CD8-positive, alpha-beta memory T cell (primary cell): ENCODE results near the gene RXYLT1. TPM values are rescaled to one million over a fixed set of nuclear protein-coding genes. Genes with fewer than 3 reads are reported as not detected.

ENCODE experiments used
- CTCF ChIA-PET: fragments of 350-600 bp; sonication (Branson Sonifier 250); formaldehyde crosslinking; loops from one replicate; lab custom pipeline; 2021; ENCODE audit warnings: antibody characterized with exemption; lab: Charles Lee
- POLR2A ChIA-PET: fragments of 350-600 bp; sonication (Branson Sonifier 250); formaldehyde crosslinking; loops from one replicate; lab custom pipeline; 2021; ENCODE audit warnings: antibody characterized with exemption; lab: Charles Lee
- DNase-seq, 5 donors: peaks; one replicate each; pipeline versions ENCODE4 v3.0.0 to v3.0.0-alpha.2; 2020 to 2022; ENCODE audit warnings: mixed read lengths in 1 of 5
- H3K27ac ChIP-seq: one replicate; pipeline ENCODE4 v1.7.0; 2013; ENCODE audit warnings: low read depth, mild to moderate bottlenecking, low read length, moderate library complexity
- H3K27me3 ChIP-seq: 2 replicates; pipeline ENCODE4 v1.7.0; 2013; ENCODE audit warnings: low read length, mild to moderate bottlenecking; ENCODE audit not compliant: insufficient read depth, poor library complexity, severe bottlenecking
- H3K36me3 ChIP-seq: 2 replicates; pipeline ENCODE4 v1.7.0; 2013; ENCODE audit warnings: mild to moderate bottlenecking, low read length, moderate library complexity; ENCODE audit not compliant: insufficient read depth
- H3K4me1 ChIP-seq: 2 replicates; pipeline ENCODE4 v1.7.0; 2013; ENCODE audit warnings: mild to moderate bottlenecking, low read length, moderate library complexity; ENCODE audit not compliant: insufficient read depth
- H3K4me3 ChIP-seq: 2 replicates; pipeline ENCODE4 v1.7.0; 2013; ENCODE audit warnings: mild to moderate bottlenecking, low read length
- H3K9me3 ChIP-seq: 2 replicates; pipeline ENCODE4 v1.7.0; 2013; ENCODE audit warnings: mild to moderate bottlenecking, low read length
- H3K27ac Mint-ChIP-seq, 8 donors: one replicate each; pipeline ENCODE4 v1.8.0; 2020 to 2021; ENCODE audit warnings: mixed read lengths in 8 of 8, mild to moderate bottlenecking in 6 of 8, inconsistent platforms in 3 of 8, moderate library complexity in 3 of 8
- H3K27me3 Mint-ChIP-seq, 2 donors: one replicate each; pipeline ENCODE4 v1.8.0; 2020 to 2021; ENCODE audit warnings: mixed read lengths in 2 of 2, mild to moderate bottlenecking in 1 of 2, moderate library complexity in 1 of 2
- H3K36me3 Mint-ChIP-seq, 3 donors: one replicate each; pipeline ENCODE4 v1.8.0; 2020 to 2021; ENCODE audit warnings: mixed read lengths in 3 of 3, inconsistent platforms in 1 of 3, mild to moderate bottlenecking in 1 of 3
- H3K4me1 Mint-ChIP-seq, 3 donors: one replicate each; pipeline ENCODE4 v1.8.0; 2020 to 2021; ENCODE audit warnings: mixed read lengths in 3 of 3, inconsistent platforms in 1 of 3, mild to moderate bottlenecking in 1 of 3
- H3K4me3 Mint-ChIP-seq, 7 donors: one replicate each; pipeline ENCODE4 v1.8.0; 2020 to 2021; ENCODE audit warnings: mixed read lengths in 7 of 7, mild to moderate bottlenecking in 6 of 7, moderate library complexity in 4 of 7, inconsistent platforms in 2 of 7
- H3K9me3 Mint-ChIP-seq, 5 donors: one replicate each; pipeline ENCODE4 v1.8.0; 2020 to 2022; ENCODE audit warnings: mixed read lengths in 5 of 5, mild to moderate bottlenecking in 3 of 5, moderate library complexity in 2 of 5, inconsistent platforms in 1 of 5
- polyA plus RNA-seq: library from polyadenylated mRNA; unstranded; fragments of 300-500 nt; fragmentation: Illumina TruSeq; gene quantifications from one replicate; pipeline ENCODE4 v1.2.3, GENCODE V29; 2021
- total RNA-seq, 2 experiments: library from RNA; stranded (reverse); gene quantifications; one replicate each; pipeline ENCODE4 v1.2.3, GENCODE V29; 2021

RXYLT1 gene
- total and polyA plus RNA-seq, 3 experiments from 2014 or later = 19.2 to 32.3 (median 30.3) TPM

DNA sequence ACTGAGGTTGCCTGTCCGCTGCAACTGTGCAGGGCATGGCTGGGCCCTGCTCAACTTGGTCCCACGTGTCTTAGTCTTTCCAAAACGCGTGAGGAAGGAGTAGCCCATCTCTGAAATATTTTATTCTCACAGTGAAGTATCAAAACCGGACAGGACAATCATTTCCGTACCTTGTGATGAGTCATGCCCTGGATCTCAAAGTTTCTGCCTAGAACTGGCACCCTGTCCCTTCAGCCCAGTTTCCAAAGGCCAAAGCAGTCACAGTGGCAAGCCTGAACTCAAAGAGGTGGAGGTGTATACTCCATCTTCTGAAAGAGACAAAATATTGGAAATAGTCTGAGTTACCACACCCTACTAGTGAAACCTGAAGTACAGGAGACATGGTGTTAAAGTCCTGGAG, 36.3 kb downstream of the RXYLT1 start:
- Histone ChIP-seq H3K4me3 (no peak overlapping the region), H3K36me3 (no peaks in the 10 kb centered on the region), H3K27ac (no peak overlapping the region), H3K27me3 (peaks cover 5% of the 10 kb centered on the region), H3K9me3 (no peaks in the 10 kb centered on the region), H3K4me1 (peaks cover 11% of the 10 kb centered on the region)
- CTCF ChIA-PET = no interaction called here
- H3K36me3 Mint-ChIP-seq = peaks cover 0 to 18% (median 2%) of the 10 kb centered on the region in 3 donors
- H3K4me3 Mint-ChIP-seq = peak overlapping the region in 1 of 7 donors; percentile 37
- POLR2A ChIA-PET = no interaction called here
- peaks cover 19 to 25% (median 23%) of the 10 kb centered on the region in 3 donors for H3K4me1 Mint-ChIP-seq
- H3K9me3 Mint-ChIP-seq = peaks cover 5 to 9% (median 7%) of the 10 kb centered on the region in 5 donors
- H3K27ac Mint-ChIP-seq = peak overlapping the region in 1 of 8 donors; percentile 78
- peaks cover 4 to 8% of the 10 kb centered on the region in 2 donors for H3K27me3 Mint-ChIP-seq
- no peak for DNase-seq

DNA sequence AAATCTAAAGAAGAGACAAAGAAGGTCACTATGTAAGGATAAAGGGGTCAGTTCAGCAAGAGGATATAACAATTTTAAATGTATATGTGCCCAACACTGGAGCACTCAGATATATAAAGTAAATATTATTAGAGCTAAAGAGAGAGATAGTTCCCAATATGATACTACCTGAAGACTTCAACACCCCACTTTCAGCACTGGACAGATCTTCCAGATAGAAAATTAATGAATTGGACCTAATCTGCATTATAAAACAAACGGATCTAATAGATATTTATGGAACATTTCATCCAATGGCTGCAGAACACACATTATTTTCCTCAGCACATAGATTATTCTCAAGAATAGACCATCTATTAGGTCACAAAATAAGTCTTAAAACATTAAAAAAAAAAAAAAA, 40.7 kb downstream of the RXYLT1 start:
- Mint-ChIP-seq H3K36me3 (peaks cover 0 to 18% (median 2%) of the 10 kb centered on the region in 3 donors), H3K4me1 (peaks cover 11 to 14% (median 13%) of the 10 kb centered on the region in 3 donors), H3K9me3 (peaks cover 5 to 9% (median 7%) of the 10 kb centered on the region in 5 donors), H3K27ac (no peak overlapping the region), H3K27me3 (peaks cover 12 to 29% of the 10 kb centered on the region in 2 donors), H3K4me3 (no peak overlapping the region)
- no peak for DNase-seq
- Histone ChIP-seq H3K27me3 (peaks cover 5% of the 10 kb centered on the region), H3K4me1 (no peaks in the 10 kb centered on the region), H3K36me3 (no peaks in the 10 kb centered on the region), H3K27ac (no peak overlapping the region), H3K9me3 (no peaks in the 10 kb centered on the region), H3K4me3 (no peak overlapping the region)
- CTCF ChIA-PET = no interaction called here
- POLR2A ChIA-PET = no interaction called here

DNA sequence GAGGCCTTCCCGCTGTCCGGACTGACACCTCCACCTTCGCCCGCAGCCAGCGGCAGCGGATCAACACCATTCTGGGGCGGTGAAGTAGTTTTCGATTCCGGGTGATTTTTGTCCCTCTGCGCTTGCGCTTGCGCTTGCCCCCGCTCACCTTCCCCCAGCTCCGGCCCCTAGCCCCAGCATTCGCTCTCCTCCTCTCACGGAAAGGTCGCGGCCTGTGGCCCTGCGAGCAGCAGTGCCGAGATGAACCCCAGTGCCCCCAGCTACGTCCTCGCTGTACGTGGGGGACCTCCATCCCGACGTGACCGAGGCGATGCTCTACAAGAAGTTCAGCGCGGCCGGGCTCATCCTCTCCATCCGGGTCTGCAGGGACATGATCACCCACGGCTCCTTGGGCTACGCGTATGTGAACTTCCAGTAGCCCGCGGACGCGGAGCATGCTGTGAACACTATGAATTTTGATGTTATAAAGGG, 42.1 kb downstream of the RXYLT1 start:
- Histone ChIP-seq H3K27ac (no peak overlapping the region), H3K4me1 (no peaks in the 10 kb centered on the region), H3K27me3 (peaks cover 5% of the 10 kb centered on the region), H3K4me3 (no peak overlapping the region), H3K9me3 (no peaks in the 10 kb centered on the region), H3K36me3 (no peaks in the 10 kb centered on the region)
- peaks cover 0 to 18% (median 2%) of the 10 kb centered on the region in 3 donors for H3K36me3 Mint-ChIP-seq
- CTCF ChIA-PET = interaction anchor here (1.1 to 1.8 kb wide), 2 partner anchors 9 to 435 kb away, joined by 3 to 4 read pairs; no protein-coding TSS in a partner anchor
- H3K27ac Mint-ChIP-seq = peak overlapping the region in 3 of 8 donors; percentile 28 to 63 (median 31)
- H3K27me3 Mint-ChIP-seq = peaks cover 12 to 29% of the 10 kb centered on the region in 2 donors
- peak overlapping the region in 6 of 7 donors; percentile 37 to 89 (median 84) for H3K4me3 Mint-ChIP-seq
- POLR2A ChIA-PET = no interaction called here
- no peak for DNase-seq
- peaks cover 5 to 9% (median 7%) of the 10 kb centered on the region in 5 donors for H3K9me3 Mint-ChIP-seq
- H3K4me1 Mint-ChIP-seq = peaks cover 6 to 8% (median 6%) of the 10 kb centered on the region in 3 donors

DNA sequence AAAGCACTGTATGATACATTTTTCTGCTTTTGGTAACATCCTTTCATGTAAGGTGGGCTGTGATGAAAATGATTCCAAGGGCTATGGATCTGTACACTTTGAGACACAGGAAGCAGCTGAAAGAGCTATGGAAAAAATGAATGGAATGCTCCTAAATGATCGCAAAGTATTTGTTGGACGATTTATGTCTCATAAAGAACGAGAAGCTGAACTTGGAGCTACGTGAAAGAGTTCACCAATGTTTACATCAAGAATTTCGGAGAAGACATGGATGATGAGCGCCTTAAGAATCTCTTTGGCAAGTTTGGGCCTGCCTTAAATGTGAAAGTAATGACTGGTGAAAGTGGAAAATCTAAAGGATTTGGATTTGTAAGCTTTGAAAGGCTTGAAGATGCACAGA, 42.6 kb downstream of the RXYLT1 start:
- ChIA-PET CTCF (interaction anchor here (1.1 to 1.8 kb wide), 2 partner anchors 9 to 434 kb away, joined by 3 to 4 read pairs; no protein-coding TSS in a partner anchor), POLR2A (no interaction called here)
- H3K9me3 Mint-ChIP-seq = peaks cover 5 to 9% (median 7%) of the 10 kb centered on the region in 5 donors
- Histone ChIP-seq H3K27me3 (peaks cover 5% of the 10 kb centered on the region), H3K4me3 (no peak overlapping the region), H3K27ac (no peak overlapping the region), H3K4me1 (no peaks in the 10 kb centered on the region), H3K36me3 (no peaks in the 10 kb centered on the region), H3K9me3 (no peaks in the 10 kb centered on the region)
- no peak overlapping the region for H3K27ac Mint-ChIP-seq
- no peak for DNase-seq
- H3K4me1 Mint-ChIP-seq = peaks cover 6 to 8% (median 6%) of the 10 kb centered on the region in 3 donors
- H3K36me3 Mint-ChIP-seq = peaks cover 0 to 18% (median 2%) of the 10 kb centered on the region in 3 donors
- H3K4me3 Mint-ChIP-seq = peak overlapping the region in 4 of 7 donors; percentile 47 to 89 (median 84)
- H3K27me3 Mint-ChIP-seq = peaks cover 12 to 29% of the 10 kb centered on the region in 2 donors

DNA sequence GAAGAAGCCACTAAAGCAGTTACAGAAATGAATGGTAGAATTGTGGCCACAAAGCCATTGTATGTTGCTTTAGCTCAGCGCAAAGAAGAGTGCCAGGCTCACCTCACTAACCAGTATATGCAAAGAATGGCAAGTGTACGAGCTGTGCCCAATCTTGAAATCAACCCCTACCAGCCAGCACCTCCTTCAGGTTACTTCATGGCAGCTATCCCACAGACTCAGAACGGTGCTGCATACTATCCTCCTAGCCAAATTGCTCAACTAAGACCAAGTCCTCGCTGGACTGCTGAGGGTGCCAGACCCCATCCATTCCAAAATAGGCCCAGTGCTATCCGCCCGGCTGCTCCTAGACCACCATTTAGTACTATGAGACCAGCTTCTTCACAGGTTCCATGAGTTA, 43.3 kb downstream of the RXYLT1 start:
- H3K27ac Mint-ChIP-seq = no peak overlapping the region
- Histone ChIP-seq H3K9me3 (no peaks in the 10 kb centered on the region), H3K36me3 (no peaks in the 10 kb centered on the region), H3K4me1 (no peaks in the 10 kb centered on the region), H3K4me3 (no peak overlapping the region), H3K27me3 (peaks cover 5% of the 10 kb centered on the region), H3K27ac (no peak overlapping the region)
- ChIA-PET POLR2A (no interaction called here), CTCF (interaction anchor here (1.1 to 1.8 kb wide), 2 partner anchors 10 to 433 kb away, joined by 3 to 4 read pairs; no protein-coding TSS in a partner anchor)
- H3K4me3 Mint-ChIP-seq = no peak overlapping the region
- H3K4me1 Mint-ChIP-seq = peaks cover 6 to 8% (median 6%) of the 10 kb centered on the region in 3 donors
- H3K36me3 Mint-ChIP-seq = peaks cover 0 to 18% (median 2%) of the 10 kb centered on the region in 3 donors
- no peak for DNase-seq
- peaks cover 12 to 29% of the 10 kb centered on the region in 2 donors for H3K27me3 Mint-ChIP-seq
- peaks cover 5 to 9% (median 7%) of the 10 kb centered on the region in 5 donors for H3K9me3 Mint-ChIP-seq

DNA sequence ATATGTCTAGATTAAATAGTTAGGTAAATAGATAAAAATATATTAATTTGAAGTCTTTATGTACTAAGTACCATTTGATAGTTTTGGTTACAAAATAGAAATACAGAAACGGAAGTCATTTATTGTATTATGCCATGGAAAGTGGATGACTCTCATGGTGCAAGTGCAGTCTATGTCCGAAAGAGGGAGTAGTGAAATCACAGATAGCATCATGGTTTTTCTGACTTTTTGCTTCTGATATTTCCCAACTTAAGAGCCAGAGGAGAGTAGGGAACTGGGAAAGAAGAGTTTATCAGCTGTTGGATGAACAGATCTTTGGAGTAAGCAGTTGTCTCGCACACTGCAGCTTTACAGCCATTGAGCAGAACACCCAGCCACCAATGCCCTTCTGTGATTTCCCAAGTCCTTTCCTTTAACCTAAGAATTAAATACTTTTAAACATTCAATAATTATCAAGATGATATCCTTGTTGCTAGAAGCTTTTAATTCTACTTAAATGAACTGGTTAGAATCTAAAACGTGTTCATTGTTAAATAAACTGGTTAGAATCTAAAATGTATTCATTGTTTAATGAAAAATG, 46.4 kb downstream of the RXYLT1 start:
- H3K36me3 Mint-ChIP-seq = no peaks in the 10 kb centered on the region
- H3K27ac Mint-ChIP-seq = no peak overlapping the region
- H3K4me1 Mint-ChIP-seq = peaks cover 6 to 8% (median 6%) of the 10 kb centered on the region in 3 donors
- Histone ChIP-seq H3K4me3 (no peak overlapping the region), H3K36me3 (no peaks in the 10 kb centered on the region), H3K27me3 (no peaks in the 10 kb centered on the region), H3K9me3 (no peaks in the 10 kb centered on the region), H3K4me1 (no peaks in the 10 kb centered on the region), H3K27ac (no peak overlapping the region)
- POLR2A ChIA-PET = interaction anchor here (0.6 kb wide), 1 partner anchor 16 kb away, joined by 3 read pairs; no protein-coding TSS in a partner anchor
- CTCF ChIA-PET = interaction anchor here (0.9 to 1.8 kb wide), 2 partner anchors 12 to 431 kb away, joined by 3 read pairs; no protein-coding TSS in a partner anchor
- H3K4me3 Mint-ChIP-seq = no peak overlapping the region
- no peaks in the 10 kb centered on the region for H3K9me3 Mint-ChIP-seq
- peaks cover 10 to 20% of the 10 kb centered on the region in 2 donors for H3K27me3 Mint-ChIP-seq
- no peak for DNase-seq

DNA sequence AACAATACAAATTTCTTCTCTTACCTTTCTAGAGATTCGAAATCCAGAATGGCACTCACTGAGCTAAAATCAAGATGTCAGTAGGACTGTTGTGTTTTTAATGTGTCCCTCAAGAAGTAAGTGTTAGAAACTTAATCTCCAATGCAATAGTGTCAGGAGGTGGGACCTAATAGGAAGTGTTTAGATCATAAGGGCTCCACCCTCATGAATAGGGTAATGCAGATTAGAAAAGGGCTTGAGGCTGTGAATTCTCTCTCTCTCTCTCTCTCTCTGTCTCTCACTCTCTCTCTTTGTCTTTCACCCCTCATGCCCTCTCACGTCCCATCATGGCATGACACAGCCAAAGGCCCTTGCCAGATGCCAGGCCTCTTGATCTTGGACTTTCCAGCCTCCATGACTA, 49.2 kb downstream of the RXYLT1 start:
- no peaks in the 10 kb centered on the region for H3K36me3 Mint-ChIP-seq
- H3K27ac Mint-ChIP-seq = no peak overlapping the region
- H3K4me3 ChIP-seq = no peak overlapping the region
- no peak overlapping the region for H3K27ac ChIP-seq
- no peaks in the 10 kb centered on the region for H3K9me3 ChIP-seq
- no peaks in the 10 kb centered on the region for H3K36me3 ChIP-seq
- no peak for DNase-seq
- H3K27me3 ChIP-seq = no peaks in the 10 kb centered on the region
- no peaks in the 10 kb centered on the region for H3K4me1 Mint-ChIP-seq
- CTCF ChIA-PET = interaction anchor here (1.5 kb wide), 1 partner anchor 11 kb away, joined by 4 read pairs; no protein-coding TSS in a partner anchor
- no peak overlapping the region for H3K4me3 Mint-ChIP-seq
- POLR2A ChIA-PET = no interaction called here
- peaks cover 5% of the 10 kb centered on the region in 2 donors for H3K27me3 Mint-ChIP-seq
- H3K9me3 Mint-ChIP-seq = no peaks in the 10 kb centered on the region
- H3K4me1 ChIP-seq = no peaks in the 10 kb centered on the region

DNA sequence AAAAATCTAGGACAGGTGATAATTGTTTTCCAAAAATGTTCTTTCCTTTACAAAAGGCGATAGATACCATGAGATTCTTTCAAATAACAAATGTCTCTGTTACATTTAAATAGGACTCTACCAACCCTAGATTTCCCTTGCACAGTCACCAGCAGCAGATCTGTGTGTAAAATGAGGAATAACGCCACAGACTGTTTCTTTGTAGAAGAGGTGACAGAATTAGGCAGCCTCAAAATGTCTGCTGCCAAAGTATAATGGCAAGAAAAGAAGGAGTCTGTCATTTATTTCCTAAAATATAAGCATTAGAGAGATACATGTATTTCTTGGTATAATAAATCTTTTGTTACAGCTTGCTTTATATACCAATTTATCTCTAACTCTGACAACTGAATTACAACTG, 56.3 kb downstream of the RXYLT1 start:
- Mint-ChIP-seq H3K9me3 (no peaks in the 10 kb centered on the region), H3K4me3 (no peak overlapping the region), H3K27ac (no peak overlapping the region), H3K27me3 (peaks cover 5 to 10% of the 10 kb centered on the region in 2 donors), H3K4me1 (no peaks in the 10 kb centered on the region), H3K36me3 (no peaks in the 10 kb centered on the region)
- CTCF ChIA-PET = interaction anchor here (0.6 kb wide), 1 partner anchor 423 kb away, joined by 3 read pairs; no protein-coding TSS in a partner anchor
- no peak overlapping the region for H3K4me3 ChIP-seq
- no peaks in the 10 kb centered on the region for H3K36me3 ChIP-seq
- no peaks in the 10 kb centered on the region for H3K4me1 ChIP-seq
- POLR2A ChIA-PET = no interaction called here
- no peak for DNase-seq
- H3K9me3 ChIP-seq = no peaks in the 10 kb centered on the region
- no peaks in the 10 kb centered on the region for H3K27me3 ChIP-seq
- H3K27ac ChIP-seq = no peak overlapping the region
